CD4-positive, CD25-positive, alpha-beta regulatory T cell (primary cell): Measurements from ENCODE around the gene SKIL. TPM values are rescaled to one million over a fixed set of nuclear protein-coding genes. Genes with fewer than 3 reads are reported as not detected.

Source experiments
- ATAC-seq, 2 donors: fragments of 150-1000 bp; cut with Tn5 transposase; one replicate each; pipeline ENCODE4 v1.10.0; 2021; ENCODE audit warnings: low read depth in 2 of 2, moderate number of reproducible peaks in 2 of 2, moderate library complexity in 1 of 2
- DNase-seq, 3 donors: peaks; one replicate each; pipeline versions ENCODE4 v3.0.0 to v3.0.0-alpha.2; 2012 to 2022; ENCODE audit warnings: mixed read lengths in 1 of 3
- H3K27ac ChIP-seq: one replicate; pipeline ENCODE4 v1.7.0; 2013; ENCODE audit warnings: mild to moderate bottlenecking, low read length; ENCODE audit not compliant: insufficient read depth, poor library complexity, severe bottlenecking
- H3K27me3 ChIP-seq: one replicate; pipeline ENCODE4 v1.7.0; 2013; ENCODE audit warnings: low read length; ENCODE audit not compliant: control insufficient read depth, insufficient read depth
- H3K36me3 ChIP-seq: one replicate; pipeline ENCODE4 v1.7.0; 2013; ENCODE audit warnings: mild to moderate bottlenecking, low read length, moderate library complexity; ENCODE audit not compliant: control insufficient read depth, insufficient read depth
- H3K4me1 ChIP-seq: 2 replicates; pipeline ENCODE4 v1.7.0; 2013; ENCODE audit warnings: mild to moderate bottlenecking, low read length; ENCODE audit not compliant: insufficient read depth, control insufficient read depth, poor library complexity, severe bottlenecking
- H3K4me3 ChIP-seq: one replicate; pipeline ENCODE4 v1.7.0; 2013; ENCODE audit warnings: low read depth, mild to moderate bottlenecking, low read length, moderate library complexity
- H3K9me3 ChIP-seq, 2 experiments: 1 replicate in 1 of 2; 2 replicates in 1 of 2; pipeline ENCODE4 v1.7.0; 2013; ENCODE audit warnings: low read length in 2 of 2, mild to moderate bottlenecking in 1 of 2, moderate library complexity in 1 of 2; ENCODE audit not compliant: control insufficient read depth in 2 of 2
- H3K27ac Mint-ChIP-seq, 3 donors: one replicate each; pipeline ENCODE4 v1.8.0; 2020 to 2022; ENCODE audit warnings: mild to moderate bottlenecking in 3 of 3, mixed read lengths in 3 of 3, moderate library complexity in 2 of 3
- H3K27me3 Mint-ChIP-seq: one replicate; pipeline ENCODE4 v1.8.0; 2022; ENCODE audit warnings: mild to moderate bottlenecking, mixed read lengths
- H3K36me3 Mint-ChIP-seq: one replicate; pipeline ENCODE4 v1.8.0; 2020; ENCODE audit warnings: mixed read lengths
- H3K4me1 Mint-ChIP-seq, 4 donors: one replicate each; pipeline ENCODE4 v1.8.0; 2020 to 2022; ENCODE audit warnings: mixed read lengths in 4 of 4, mild to moderate bottlenecking in 1 of 4
- H3K4me3 Mint-ChIP-seq, 4 donors: one replicate each; pipeline ENCODE4 v1.8.0; 2020 to 2022; ENCODE audit warnings: mild to moderate bottlenecking in 4 of 4, mixed read lengths in 4 of 4, moderate library complexity in 3 of 4
- H3K9me3 Mint-ChIP-seq, 7 donors: one replicate each; pipeline ENCODE4 v1.8.0; 2020 to 2022; ENCODE audit warnings: mixed read lengths in 7 of 7, mild to moderate bottlenecking in 3 of 7, moderate library complexity in 2 of 7
- polyA plus RNA-seq, 4 donors: library from polyadenylated mRNA; unstranded; fragments of 300-500 nt; fragmentation: Illumina TruSeq; gene quantifications; one replicate each; pipeline ENCODE4 v1.2.3, GENCODE V29; 2021
- total RNA-seq: library from RNA; stranded (reverse); gene quantifications from one replicate; pipeline ENCODE4 v1.2.3, GENCODE V29; 2022

SKIL gene
- total RNA-seq = 50.4 TPM
- 1 to 10 TPM; 2.0 to 5.4 (median 3.3) TPM for polyA plus RNA-seq

- no peaks in the 10 kb centered on the region for H3K9me3 Mint-ChIP-seq
- peak within 1 kb of the TSS; percentile 66 for H3K4me3 ChIP-seq
- DNase-seq = peak; percentile 95 to 97 (median 96)
- peaks cover 7% of the 10 kb centered on the region for H3K36me3 Mint-ChIP-seq
- no peaks in the 10 kb centered on the region for H3K36me3 ChIP-seq
- peak within 1 kb of the TSS; percentile 87 for H3K27ac ChIP-seq
- H3K27me3 ChIP-seq = no peaks in the 10 kb centered on the region
- peak within 1 kb of the TSS; percentile 92 to 98 (median 94) for H3K4me3 Mint-ChIP-seq
- H3K27ac Mint-ChIP-seq = peak within 1 kb of the TSS; percentile 90 to 97 (median 95)
- peaks cover 28 to 41% (median 36%) of the 10 kb centered on the region in 4 donors for H3K4me1 Mint-ChIP-seq
- peaks cover 23% of the 10 kb centered on the region for H3K4me1 ChIP-seq
- H3K9me3 ChIP-seq = no peaks in the 10 kb centered on the region
- peak; percentile 81 to 86 for ATAC-seq
- peaks cover 21% of the 10 kb centered on the region for H3K27me3 Mint-ChIP-seq
Observed at GRCh38 chr3:170357176-170358041, at the start of gene SKIL. SKIL (plus strand) TSS chr3:170357715; CDS start chr3:170360332, 2,617 bp downstream.

GRCh38 chr3:170309046-170309445 is 48.5 kb upstream of the SKIL start:
- Mint-ChIP-seq H3K36me3 (no peaks in the 10 kb centered on the region), H3K4me3 (no peak overlapping the region), H3K9me3 (no peaks in the 10 kb centered on the region), H3K27me3 (no peaks in the 10 kb centered on the region), H3K27ac (no peak overlapping the region), H3K4me1 (no peaks in the 10 kb centered on the region)
- Histone ChIP-seq H3K27ac (no peak overlapping the region), H3K4me3 (no peak overlapping the region), H3K27me3 (no peaks in the 10 kb centered on the region), H3K36me3 (no peaks in the 10 kb centered on the region), H3K4me1 (no peaks in the 10 kb centered on the region), H3K9me3 (no peaks in the 10 kb centered on the region)
- no peak for ATAC-seq
- DNase-seq = no peak

GRCh38 chr3:170317954-170318353 is 39.6 kb upstream of the SKIL start:
- no peaks in the 10 kb centered on the region for H3K27me3 ChIP-seq
- no peak overlapping the region for H3K27ac Mint-ChIP-seq
- H3K4me1 ChIP-seq = no peaks in the 10 kb centered on the region
- ATAC-seq (no peak), DNase-seq (no peak)
- no peaks in the 10 kb centered on the region for H3K9me3 ChIP-seq
- no peaks in the 10 kb centered on the region for H3K4me1 Mint-ChIP-seq
- H3K27me3 Mint-ChIP-seq = peaks cover 9% of the 10 kb centered on the region
- H3K36me3 ChIP-seq = no peaks in the 10 kb centered on the region
- no peak overlapping the region for H3K27ac ChIP-seq
- H3K36me3 Mint-ChIP-seq = no peaks in the 10 kb centered on the region
- peaks cover 0 to 2% (median 0%) of the 10 kb centered on the region in 7 donors for H3K9me3 Mint-ChIP-seq
- no peak overlapping the region for H3K4me3 ChIP-seq
- H3K4me3 Mint-ChIP-seq = no peak overlapping the region

- no peak overlapping the region for H3K4me3 Mint-ChIP-seq
- Histone ChIP-seq H3K27me3 (no peaks in the 10 kb centered on the region), H3K4me3 (no peak overlapping the region), H3K4me1 (no peaks in the 10 kb centered on the region), H3K27ac (no peak overlapping the region), H3K36me3 (no peaks in the 10 kb centered on the region), H3K9me3 (no peaks in the 10 kb centered on the region)
- H3K9me3 Mint-ChIP-seq = peaks cover 0 to 2% (median 0%) of the 10 kb centered on the region in 7 donors
- no peak for ATAC-seq
- H3K27me3 Mint-ChIP-seq = peaks cover 18% of the 10 kb centered on the region
- H3K36me3 Mint-ChIP-seq = no peaks in the 10 kb centered on the region
- H3K27ac Mint-ChIP-seq = no peak overlapping the region
- DNase-seq = no peak
- no peaks in the 10 kb centered on the region for H3K4me1 Mint-ChIP-seq
Observed at GRCh38 chr3:170320461-170321121, 36.9 kb upstream of the SKIL start.

GRCh38 chr3:170321321-170322034 is 36.0 kb upstream of the SKIL start:
- Mint-ChIP-seq H3K9me3 (peaks cover 0 to 2% (median 0%) of the 10 kb centered on the region in 7 donors), H3K4me3 (no peak overlapping the region), H3K4me1 (no peaks in the 10 kb centered on the region), H3K27me3 (peaks cover 18% of the 10 kb centered on the region), H3K27ac (peak overlapping the region in 1 of 3 donors; percentile 26), H3K36me3 (no peaks in the 10 kb centered on the region)
- ATAC-seq = no peak
- Histone ChIP-seq H3K27me3 (no peaks in the 10 kb centered on the region), H3K27ac (no peak overlapping the region), H3K9me3 (no peaks in the 10 kb centered on the region), H3K4me1 (no peaks in the 10 kb centered on the region), H3K36me3 (no peaks in the 10 kb centered on the region), H3K4me3 (no peak overlapping the region)
- no peak for DNase-seq

GRCh38 chr3:170322566-170323269 is 34.8 kb upstream of the SKIL start:
- H3K9me3 Mint-ChIP-seq = peaks cover 0 to 3% (median 0%) of the 10 kb centered on the region in 7 donors
- H3K36me3 Mint-ChIP-seq = no peaks in the 10 kb centered on the region
- H3K4me3 ChIP-seq = no peak overlapping the region
- peaks cover 22% of the 10 kb centered on the region for H3K27me3 Mint-ChIP-seq
- H3K27ac Mint-ChIP-seq = no peak overlapping the region
- no peaks in the 10 kb centered on the region for H3K4me1 Mint-ChIP-seq
- no peaks in the 10 kb centered on the region for H3K4me1 ChIP-seq
- H3K9me3 ChIP-seq = no peaks in the 10 kb centered on the region
- ATAC-seq = no peak
- H3K27me3 ChIP-seq = no peaks in the 10 kb centered on the region
- no peak overlapping the region for H3K4me3 Mint-ChIP-seq
- no peaks in the 10 kb centered on the region for H3K36me3 ChIP-seq
- no peak for DNase-seq
- H3K27ac ChIP-seq = no peak overlapping the region

- no peaks in the 10 kb centered on the region for H3K9me3 ChIP-seq
- Mint-ChIP-seq H3K27me3 (peaks cover 22% of the 10 kb centered on the region), H3K27ac (no peak overlapping the region), H3K4me3 (no peak overlapping the region), H3K36me3 (no peaks in the 10 kb centered on the region), H3K4me1 (no peaks in the 10 kb centered on the region), H3K9me3 (peaks cover 0 to 3% (median 0%) of the 10 kb centered on the region in 7 donors)
- H3K27me3 ChIP-seq = no peaks in the 10 kb centered on the region
- no peak overlapping the region for H3K27ac ChIP-seq
- H3K4me1 ChIP-seq = no peaks in the 10 kb centered on the region
- H3K36me3 ChIP-seq = no peaks in the 10 kb centered on the region
- no peak overlapping the region for H3K4me3 ChIP-seq
- DNase-seq = no peak
- no peak for ATAC-seq
Observed at GRCh38 chr3:170323331-170323730, 34.2 kb upstream of the SKIL start.
